ENCODE measurements around the gene SCARB1.

SCARB1 gene

GRCh38 chr12:124827588-124828184 lies 36.0 kb downstream of the SCARB1 start:
- no peaks in the 10 kb centered on the region for H3K36me3 ChIP-seq (ENCODE audit: control insufficient read depth in 2 of 2, insufficient read depth in 2 of 2, low read length in 2 of 2)
- no peak overlapping the region for H3K9ac ChIP-seq (ENCODE audit: low read length in 2 of 2)
- H3K27me3 ChIP-seq (ENCODE audit: control insufficient read depth in 1 of 2, insufficient read depth in 2 of 2, low read length in 2 of 2), result no peaks in the 10 kb centered on the region
- H3K27ac ChIP-seq (ENCODE audit: low read length), result no peak overlapping the region
- H3K4me3 ChIP-seq (ENCODE audit: low read length in 2 of 2), result no peak overlapping the region
- peaks cover 4% of the 10 kb centered on the region for H3K4me1 ChIP-seq (ENCODE audit: control insufficient read depth, insufficient read depth, low read length)
- H3K9me3 ChIP-seq (ENCODE audit: control insufficient read depth in 2 of 2, low read length in 2 of 2), result no peaks in the 10 kb centered on the region

- H3K9ac ChIP-seq (ENCODE audit: low read length in 2 of 2), result no peak overlapping the region
- no peaks in the 10 kb centered on the region for H3K36me3 ChIP-seq (ENCODE audit: control insufficient read depth in 2 of 2, insufficient read depth in 2 of 2, low read length in 2 of 2)
- H3K9me3 ChIP-seq (ENCODE audit: control insufficient read depth in 2 of 2, low read length in 2 of 2), result no peaks in the 10 kb centered on the region
- H3K27ac ChIP-seq (ENCODE audit: low read length), result no peak overlapping the region
- H3K4me1 ChIP-seq (ENCODE audit: control insufficient read depth, insufficient read depth, low read length), result peaks cover under 1% of the 10 kb centered on the region
- no peak overlapping the region for H3K4me3 ChIP-seq (ENCODE audit: low read length in 2 of 2)
- H3K27me3 ChIP-seq (ENCODE audit: control insufficient read depth in 1 of 2, insufficient read depth in 2 of 2, low read length in 2 of 2), result no peaks in the 10 kb centered on the region
Measured at GRCh38 chr12:124824195-124824594, 39.5 kb downstream of the SCARB1 start.

- H3K36me3 ChIP-seq (ENCODE audit: control insufficient read depth in 2 of 2, insufficient read depth in 2 of 2, low read length in 2 of 2), result no peaks in the 10 kb centered on the region
- H3K27me3 ChIP-seq (ENCODE audit: control insufficient read depth in 1 of 2, insufficient read depth in 2 of 2, low read length in 2 of 2), result no peaks in the 10 kb centered on the region
- no peak overlapping the region for H3K4me3 ChIP-seq (ENCODE audit: low read length in 2 of 2)
- H3K27ac ChIP-seq (ENCODE audit: low read length), result no peak overlapping the region
- no peaks in the 10 kb centered on the region for H3K9me3 ChIP-seq (ENCODE audit: control insufficient read depth in 2 of 2, low read length in 2 of 2)
- H3K4me1 ChIP-seq (ENCODE audit: control insufficient read depth, insufficient read depth, low read length), result no peaks in the 10 kb centered on the region
- no peak overlapping the region for H3K9ac ChIP-seq (ENCODE audit: low read length in 2 of 2)
Measured at GRCh38 chr12:124823272-124823970, 40.2 kb downstream of the SCARB1 start.

- Histone ChIP-seq H3K4me3 (ENCODE audit: low read length in 2 of 2) (no peak overlapping the region), H3K9ac (ENCODE audit: low read length in 2 of 2) (no peak overlapping the region), H3K27ac (ENCODE audit: low read length) (no peak overlapping the region), H3K4me1 (ENCODE audit: control insufficient read depth, insufficient read depth, low read length) (no peaks in the 10 kb centered on the region), H3K27me3 (ENCODE audit: control insufficient read depth in 1 of 2, insufficient read depth in 2 of 2, low read length in 2 of 2) (no peaks in the 10 kb centered on the region), H3K9me3 (ENCODE audit: control insufficient read depth in 2 of 2, low read length in 2 of 2) (no peaks in the 10 kb centered on the region), H3K36me3 (ENCODE audit: control insufficient read depth in 2 of 2, insufficient read depth in 2 of 2, low read length in 2 of 2) (no peaks in the 10 kb centered on the region)
Measured at GRCh38 chr12:124822218-124822617, 41.4 kb downstream of the SCARB1 start.

GRCh38 chr12:124821252-124822200 lies 42.1 kb downstream of the SCARB1 start:
- H3K27me3 ChIP-seq (ENCODE audit: control insufficient read depth in 1 of 2, insufficient read depth in 2 of 2, low read length in 2 of 2), result no peaks in the 10 kb centered on the region
- no peaks in the 10 kb centered on the region for H3K9me3 ChIP-seq (ENCODE audit: control insufficient read depth in 2 of 2, low read length in 2 of 2)
- H3K4me1 ChIP-seq (ENCODE audit: control insufficient read depth, insufficient read depth, low read length), result no peaks in the 10 kb centered on the region
- no peak overlapping the region for H3K9ac ChIP-seq (ENCODE audit: low read length in 2 of 2)
- H3K27ac ChIP-seq (ENCODE audit: low read length), result no peak overlapping the region
- H3K36me3 ChIP-seq (ENCODE audit: control insufficient read depth in 2 of 2, insufficient read depth in 2 of 2, low read length in 2 of 2), result no peaks in the 10 kb centered on the region
- no peak overlapping the region for H3K4me3 ChIP-seq (ENCODE audit: low read length in 2 of 2)

- no peaks in the 10 kb centered on the region for H3K36me3 ChIP-seq (ENCODE audit: control insufficient read depth in 2 of 2, insufficient read depth in 2 of 2, low read length in 2 of 2)
- no peak overlapping the region for H3K27ac ChIP-seq (ENCODE audit: low read length)
- no peak overlapping the region for H3K4me3 ChIP-seq (ENCODE audit: low read length in 2 of 2)
- H3K9ac ChIP-seq (ENCODE audit: low read length in 2 of 2), result no peak overlapping the region
- no peaks in the 10 kb centered on the region for H3K4me1 ChIP-seq (ENCODE audit: control insufficient read depth, insufficient read depth, low read length)
- no peaks in the 10 kb centered on the region for H3K9me3 ChIP-seq (ENCODE audit: control insufficient read depth in 2 of 2, low read length in 2 of 2)
- H3K27me3 ChIP-seq (ENCODE audit: control insufficient read depth in 1 of 2, insufficient read depth in 2 of 2, low read length in 2 of 2), result no peaks in the 10 kb centered on the region
Measured at GRCh38 chr12:124820199-124820598, 43.5 kb downstream of the SCARB1 start.

GRCh38 chr12:124819525-124819924 lies 44.1 kb downstream of the SCARB1 start:
- H3K9ac ChIP-seq (ENCODE audit: low read length in 2 of 2), result no peak overlapping the region
- H3K27ac ChIP-seq (ENCODE audit: low read length), result no peak overlapping the region
- H3K27me3 ChIP-seq (ENCODE audit: control insufficient read depth in 1 of 2, insufficient read depth in 2 of 2, low read length in 2 of 2), result no peaks in the 10 kb centered on the region

GRCh38 chr12:124819080-124819479 lies 44.6 kb downstream of the SCARB1 start:
- H3K36me3 ChIP-seq (ENCODE audit: control insufficient read depth in 2 of 2, insufficient read depth in 2 of 2, low read length in 2 of 2), result peaks cover 2 to 3% of the 10 kb centered on the region in 2 donors
- no peaks in the 10 kb centered on the region for H3K27me3 ChIP-seq (ENCODE audit: control insufficient read depth in 1 of 2, insufficient read depth in 2 of 2, low read length in 2 of 2)
- H3K4me3 ChIP-seq (ENCODE audit: low read length in 2 of 2), result no peak overlapping the region
- H3K9ac ChIP-seq (ENCODE audit: low read length in 2 of 2), result no peak overlapping the region
- H3K4me1 ChIP-seq (ENCODE audit: control insufficient read depth, insufficient read depth, low read length), result no peaks in the 10 kb centered on the region
- no peak overlapping the region for H3K27ac ChIP-seq (ENCODE audit: low read length)
- no peaks in the 10 kb centered on the region for H3K9me3 ChIP-seq (ENCODE audit: control insufficient read depth in 2 of 2, low read length in 2 of 2)

More at GRCh38 chr12:124819525-124819924, 44.1 kb downstream of the SCARB1 start:
- no peaks in the 10 kb centered on the region for H3K36me3 ChIP-seq (ENCODE audit: control insufficient read depth in 2 of 2, insufficient read depth in 2 of 2, low read length in 2 of 2)
- no peaks in the 10 kb centered on the region for H3K4me1 ChIP-seq (ENCODE audit: control insufficient read depth, insufficient read depth, low read length)
- H3K9me3 ChIP-seq (ENCODE audit: control insufficient read depth in 2 of 2, low read length in 2 of 2), result no peaks in the 10 kb centered on the region
- no peak overlapping the region for H3K4me3 ChIP-seq (ENCODE audit: low read length in 2 of 2)

GRCh38 chr12:124817076-124818000 lies 46.3 kb downstream of the SCARB1 start:
- no peak overlapping the region for H3K9ac ChIP-seq (ENCODE audit: low read length in 2 of 2)
- peaks cover 5 to 8% of the 10 kb centered on the region in 2 donors for H3K36me3 ChIP-seq (ENCODE audit: control insufficient read depth in 2 of 2, insufficient read depth in 2 of 2, low read length in 2 of 2)
- no peaks in the 10 kb centered on the region for H3K27me3 ChIP-seq (ENCODE audit: control insufficient read depth in 1 of 2, insufficient read depth in 2 of 2, low read length in 2 of 2)
- no peaks in the 10 kb centered on the region for H3K9me3 ChIP-seq (ENCODE audit: control insufficient read depth in 2 of 2, low read length in 2 of 2)
- no peak overlapping the region for H3K27ac ChIP-seq (ENCODE audit: low read length)
- no peaks in the 10 kb centered on the region for H3K4me1 ChIP-seq (ENCODE audit: control insufficient read depth, insufficient read depth, low read length)
- H3K4me3 ChIP-seq (ENCODE audit: low read length in 2 of 2), result no peak overlapping the region

- Histone ChIP-seq H3K27ac (ENCODE audit: low read length) (no peak overlapping the region), H3K9ac (ENCODE audit: low read length in 2 of 2) (no peak overlapping the region), H3K4me1 (ENCODE audit: control insufficient read depth, insufficient read depth, low read length) (no peaks in the 10 kb centered on the region), H3K9me3 (ENCODE audit: control insufficient read depth in 2 of 2, low read length in 2 of 2) (no peaks in the 10 kb centered on the region), H3K36me3 (ENCODE audit: control insufficient read depth in 2 of 2, insufficient read depth in 2 of 2, low read length in 2 of 2) (peaks cover 5 to 11% of the 10 kb centered on the region in 2 donors), H3K4me3 (ENCODE audit: low read length in 2 of 2) (no peak overlapping the region), H3K27me3 (ENCODE audit: control insufficient read depth in 1 of 2, insufficient read depth in 2 of 2, low read length in 2 of 2) (no peaks in the 10 kb centered on the region)
Measured at GRCh38 chr12:124816295-124816854, 47.3 kb downstream of the SCARB1 start.

Data from stomach smooth muscle (tissue), 2 donors.